Transverse colon (tissue), 4 donors: ENCODE data around the gene LARP4B. TPM values are rescaled to one million over a fixed set of nuclear protein-coding genes. Genes with fewer than 3 reads are reported as not detected.

Source experiments
- DNase-seq: peaks from one replicate; pipeline ENCODE4 v3.0.0-alpha.2; 2019
- H3K27ac ChIP-seq, 4 donors: fragments of 200-600 bp; sonication (generic); 2 replicates each; pipeline ENCODE4 v1.5.1; 2016 to 2018; ENCODE audit warnings: inconsistent platforms in 4 of 4
- H3K27me3 ChIP-seq: fragments of 200-600 bp; sonication (generic); 2 replicates; pipeline ENCODE4 v1.5.1; 2017; ENCODE audit warnings: inconsistent platforms
- H3K36me3 ChIP-seq, 4 donors: fragments of 200-600 bp; sonication (generic); 2 replicates each; pipeline ENCODE4 v1.5.1; 2017 to 2019; ENCODE audit warnings: inconsistent platforms in 4 of 4
- H3K4me1 ChIP-seq, 4 donors: fragments of 200-600 bp; sonication (generic); 2 replicates each; pipeline ENCODE4 v1.5.1; 2017 to 2020; ENCODE audit warnings: inconsistent platforms in 4 of 4
- H3K4me3 ChIP-seq, 4 donors: fragments of 200-600 bp; sonication (generic); 1 replicate in 1 of 4; 2 replicates in 3 of 4; pipeline versions ENCODE4 v1.5.1 to v1.6.1; 2017 to 2019; ENCODE audit warnings: inconsistent platforms in 4 of 4
- H3K9me3 ChIP-seq, 2 donors: fragments of 200-600 bp; sonication (generic); 2 replicates each; pipeline ENCODE4 v1.5.1; 2017 to 2019; ENCODE audit warnings: inconsistent platforms in 2 of 2
- EP300 ChIP-seq: sonication (generic); formaldehyde crosslinking; IDR thresholded peaks from one replicate; pipeline ENCODE4 v1.6.1; 2017; ENCODE audit warnings: antibody characterized with exemption, low read depth
- POLR2A ChIP-seq: fragments of 450-650 bp; IDR thresholded peaks from one replicate; pipeline ENCODE4 v1.6.1; 2016; ENCODE audit warnings: antibody characterized with exemption, mild to moderate bottlenecking, moderate library complexity
- POLR2AphosphoS5 ChIP-seq, 3 donors: sonication (generic); formaldehyde crosslinking; IDR thresholded peaks; one replicate each; pipeline ENCODE4 v1.6.1; 2016; ENCODE audit warnings: antibody characterized with exemption in 3 of 3
- WGBS, 2 donors: methylation state at CpG; one replicate each; pipeline ENCODE4 v1.1.5; 2018; ENCODE audit warnings: low coverage in 1 of 2; 5-methylcytosine and 5-hydroxymethylcytosine counted together
- in situ Hi-C, 4 donors: fragments of 200-750 bp; cut with MboI; loops; one replicate each; pipeline versions ENCODE4 v1.15.0 to v1.15.1; 2017; ENCODE audit warnings: low sequenced_read_pairs in 3 of 4, low pct_ligation_motif_present in 1 of 4, low pct_unique_long_range_greater_than_20kb in 1 of 4
- intact Hi-C: fragments of 100-400 bp; cut with DNase I; formaldehyde crosslinking; loops from one replicate; pipeline ENCODE4 v1.15.1; 2023; ENCODE audit warnings: low total_unique reads
- total RNA-seq, 4 donors: library from RNA; depleted of rRNA; stranded (reverse); fragments of >200 nt; gene quantifications; one replicate each; pipeline ENCODE4 v1.1.0, GENCODE V29; 2016
- TF ChIP-seq, protein P1 (sequence below), 5 experiments: fragments of 200-600 bp in 3 of 5; fragments of 450-650 bp in 2 of 5; sonication (generic) in 3 of 5; IDR thresholded peaks; 1 replicate in 2 of 5; 2 replicates in 3 of 5; pipeline ENCODE4 v1.5.1; 2016 to 2017; ENCODE audit warnings: antibody characterized with exemption in 5 of 5, inconsistent platforms in 3 of 5, mild to moderate bottlenecking in 2 of 5, moderate library complexity in 1 of 5

The LARP4B gene
- total RNA-seq, 4 donors from 2014 or later = 89.2 to 148 (median 96.4) TPM

DNA sequence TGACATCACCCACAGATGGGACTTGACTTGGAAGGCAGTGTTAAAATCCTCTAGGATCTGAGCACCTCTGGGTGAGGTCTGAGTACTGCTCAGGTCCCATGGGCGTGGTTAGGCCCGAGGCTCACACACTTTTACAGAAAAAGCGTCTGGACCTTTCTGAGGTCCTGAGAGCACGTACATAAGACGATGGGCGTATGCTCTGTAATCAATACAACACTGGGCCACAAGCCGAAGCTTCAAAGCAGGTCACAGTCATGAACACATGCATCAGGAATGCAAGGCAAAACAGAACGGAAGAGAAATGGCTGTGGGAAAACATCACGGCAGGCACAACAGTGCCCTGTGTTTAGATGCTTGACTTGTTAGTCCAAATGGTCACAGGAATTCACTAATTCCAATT lies 112.2 kb downstream of the LARP4B start:
- intact Hi-C loops (no loop called here), in situ Hi-C loops (no loop called here)
- DNase-seq = no peak
- Histone ChIP-seq H3K4me3 (no peak overlapping the region), H3K4me1 (no peaks in the 10 kb centered on the region), H3K9me3 (no peaks in the 10 kb centered on the region), H3K27ac (no peak overlapping the region), H3K36me3 (peaks cover 0 to 71% (median 21%) of the 10 kb centered on the region in 4 donors), H3K27me3 (no peaks in the 10 kb centered on the region)
- 92 to 98% methylated on average over 6 to 9 of the region's 9 CpGs for WGBS, 2 donors
- TF ChIP-seq, protein P1, sequence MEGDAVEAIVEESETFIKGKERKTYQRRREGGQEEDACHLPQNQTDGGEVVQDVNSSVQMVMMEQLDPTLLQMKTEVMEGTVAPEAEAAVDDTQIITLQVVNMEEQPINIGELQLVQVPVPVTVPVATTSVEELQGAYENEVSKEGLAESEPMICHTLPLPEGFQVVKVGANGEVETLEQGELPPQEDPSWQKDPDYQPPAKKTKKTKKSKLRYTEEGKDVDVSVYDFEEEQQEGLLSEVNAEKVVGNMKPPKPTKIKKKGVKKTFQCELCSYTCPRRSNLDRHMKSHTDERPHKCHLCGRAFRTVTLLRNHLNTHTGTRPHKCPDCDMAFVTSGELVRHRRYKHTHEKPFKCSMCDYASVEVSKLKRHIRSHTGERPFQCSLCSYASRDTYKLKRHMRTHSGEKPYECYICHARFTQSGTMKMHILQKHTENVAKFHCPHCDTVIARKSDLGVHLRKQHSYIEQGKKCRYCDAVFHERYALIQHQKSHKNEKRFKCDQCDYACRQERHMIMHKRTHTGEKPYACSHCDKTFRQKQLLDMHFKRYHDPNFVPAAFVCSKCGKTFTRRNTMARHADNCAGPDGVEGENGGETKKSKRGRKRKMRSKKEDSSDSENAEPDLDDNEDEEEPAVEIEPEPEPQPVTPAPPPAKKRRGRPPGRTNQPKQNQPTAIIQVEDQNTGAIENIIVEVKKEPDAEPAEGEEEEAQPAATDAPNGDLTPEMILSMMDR (IDR thresholded peaks at IDR 0.05) = no peak
- TF ChIP-seq POLR2A (no peak), EP300 (no peak), POLR2AphosphoS5 (IDR thresholded peaks at IDR 0.05) (no peak)

DNA sequence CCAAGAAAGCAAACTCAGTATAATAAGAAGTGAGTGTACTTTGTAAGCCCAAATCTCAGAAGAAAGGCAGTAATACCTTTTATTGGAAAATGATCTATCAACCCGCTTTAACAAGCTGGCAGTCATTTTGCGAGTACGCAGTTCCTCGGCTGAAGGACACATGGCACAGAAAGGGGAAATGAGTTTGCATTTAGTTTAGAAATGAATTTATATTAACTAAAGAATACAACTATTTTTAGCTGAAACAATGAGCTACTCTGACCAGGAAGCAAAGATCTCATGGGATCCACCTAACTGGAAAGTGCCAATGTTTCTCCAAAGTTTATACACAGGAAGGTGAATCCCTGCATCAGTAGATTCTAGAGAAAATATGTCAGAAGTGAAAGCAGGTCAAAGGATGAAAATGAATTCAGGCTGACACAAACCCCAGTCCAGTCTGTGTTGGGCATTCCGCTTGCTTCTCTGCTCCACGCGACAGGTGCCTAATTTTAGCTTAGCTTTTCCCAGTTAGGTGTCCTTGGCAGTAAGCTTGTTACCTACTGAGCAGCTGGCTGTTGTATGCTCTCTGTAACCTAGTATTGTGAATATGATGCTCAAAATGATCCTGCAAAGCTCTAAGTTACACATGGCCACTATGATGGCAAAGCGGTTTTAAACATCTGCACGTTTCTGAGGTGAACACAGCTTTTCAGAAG lies 112.8 kb downstream of the LARP4B start:
- in situ Hi-C loops = no loop called here
- no peak for DNase-seq
- TF ChIP-seq POLR2AphosphoS5 (IDR thresholded peaks at IDR 0.05) (no peak), EP300 (no peak), POLR2A (no peak)
- TF ChIP-seq, protein P1 (IDR thresholded peaks at IDR 0.05) = no peak
- WGBS, 2 donors = 83 to 85% methylated on average over 7 to 9 of the region's 9 CpGs
- H3K27ac ChIP-seq = no peak overlapping the region
- H3K4me3 ChIP-seq = no peak overlapping the region
- H3K4me1 ChIP-seq = no peaks in the 10 kb centered on the region
- peaks cover 0 to 71% (median 24%) of the 10 kb centered on the region in 4 donors for H3K36me3 ChIP-seq
- H3K27me3 ChIP-seq = no peaks in the 10 kb centered on the region
- no peaks in the 10 kb centered on the region for H3K9me3 ChIP-seq
- intact Hi-C loops = no loop called here

DNA sequence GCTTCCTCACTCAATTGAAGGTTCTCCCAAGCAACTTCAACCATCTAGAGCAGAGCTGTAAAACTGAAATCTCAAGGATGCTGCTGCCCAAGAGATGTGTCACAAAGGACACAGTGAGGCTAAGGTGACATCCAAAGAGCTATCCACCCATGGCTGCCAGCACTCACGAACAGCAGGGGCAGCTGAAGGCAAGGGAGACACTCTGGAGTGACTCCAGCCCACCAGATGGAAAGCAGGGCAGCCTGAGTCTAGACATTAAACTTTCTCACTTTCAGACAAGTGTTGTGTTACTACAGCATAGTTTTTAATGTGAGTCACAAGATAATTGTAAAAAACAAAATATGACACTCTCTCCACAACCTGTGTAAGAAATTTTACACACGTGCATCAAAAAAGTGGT lies 113.5 kb downstream of the LARP4B start:
- Histone ChIP-seq H3K36me3 (peaks cover 0 to 71% (median 26%) of the 10 kb centered on the region in 4 donors), H3K27me3 (no peaks in the 10 kb centered on the region), H3K27ac (no peak overlapping the region), H3K4me1 (no peaks in the 10 kb centered on the region), H3K4me3 (no peak overlapping the region), H3K9me3 (no peaks in the 10 kb centered on the region)
- WGBS, 2 donors = 79 to 100% methylated on average over 1 to 2 of the region's 2 CpGs
- intact Hi-C loops = no loop called here
- in situ Hi-C loops = no loop called here
- TF ChIP-seq EP300 (no peak), POLR2A (no peak), POLR2AphosphoS5 (IDR thresholded peaks at IDR 0.05) (no peak)
- TF ChIP-seq, protein P1 (IDR thresholded peaks at IDR 0.05) = no peak
- DNase-seq = no peak

DNA sequence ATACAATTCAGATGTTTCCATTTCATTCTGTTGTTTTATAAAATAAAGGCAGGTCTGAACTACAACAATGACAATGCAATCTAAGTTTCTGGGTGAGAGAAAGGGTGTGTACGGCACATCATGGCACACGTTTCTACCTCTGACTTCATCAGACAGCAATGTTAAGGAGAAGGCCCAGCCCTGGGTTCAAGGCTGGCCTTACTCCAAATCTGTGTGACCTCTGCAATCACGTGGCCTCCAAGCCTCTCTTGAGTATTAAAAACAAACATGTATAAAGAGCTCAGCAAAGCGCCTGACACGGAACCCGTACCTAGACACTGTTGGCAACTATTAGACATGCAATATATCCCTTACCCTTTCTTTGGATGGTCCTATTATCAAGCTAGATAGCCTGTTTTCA lies 114.1 kb downstream of the LARP4B start:
- no peak for DNase-seq
- Histone ChIP-seq H3K9me3 (no peaks in the 10 kb centered on the region), H3K27me3 (no peaks in the 10 kb centered on the region), H3K4me1 (no peaks in the 10 kb centered on the region), H3K27ac (no peak overlapping the region), H3K36me3 (peaks cover 0 to 73% (median 28%) of the 10 kb centered on the region in 4 donors), H3K4me3 (no peak overlapping the region)
- WGBS, 2 donors = 82 to 94% methylated on average over 2 to 6 of the region's 6 CpGs
- intact Hi-C loops (no loop called here), in situ Hi-C loops (no loop called here)
- TF ChIP-seq POLR2A = no peak
- TF ChIP-seq, protein P1 (IDR thresholded peaks at IDR 0.05) = no peak
- TF ChIP-seq EP300 = no peak
- no peak for TF ChIP-seq POLR2AphosphoS5 (IDR thresholded peaks at IDR 0.05)
